ENCODE results near the gene PPP1R1B.
A peak's percentile ranks its signal among the peaks of the same experiment; 100 is the strongest.

PPP1R1B gene

DNA sequence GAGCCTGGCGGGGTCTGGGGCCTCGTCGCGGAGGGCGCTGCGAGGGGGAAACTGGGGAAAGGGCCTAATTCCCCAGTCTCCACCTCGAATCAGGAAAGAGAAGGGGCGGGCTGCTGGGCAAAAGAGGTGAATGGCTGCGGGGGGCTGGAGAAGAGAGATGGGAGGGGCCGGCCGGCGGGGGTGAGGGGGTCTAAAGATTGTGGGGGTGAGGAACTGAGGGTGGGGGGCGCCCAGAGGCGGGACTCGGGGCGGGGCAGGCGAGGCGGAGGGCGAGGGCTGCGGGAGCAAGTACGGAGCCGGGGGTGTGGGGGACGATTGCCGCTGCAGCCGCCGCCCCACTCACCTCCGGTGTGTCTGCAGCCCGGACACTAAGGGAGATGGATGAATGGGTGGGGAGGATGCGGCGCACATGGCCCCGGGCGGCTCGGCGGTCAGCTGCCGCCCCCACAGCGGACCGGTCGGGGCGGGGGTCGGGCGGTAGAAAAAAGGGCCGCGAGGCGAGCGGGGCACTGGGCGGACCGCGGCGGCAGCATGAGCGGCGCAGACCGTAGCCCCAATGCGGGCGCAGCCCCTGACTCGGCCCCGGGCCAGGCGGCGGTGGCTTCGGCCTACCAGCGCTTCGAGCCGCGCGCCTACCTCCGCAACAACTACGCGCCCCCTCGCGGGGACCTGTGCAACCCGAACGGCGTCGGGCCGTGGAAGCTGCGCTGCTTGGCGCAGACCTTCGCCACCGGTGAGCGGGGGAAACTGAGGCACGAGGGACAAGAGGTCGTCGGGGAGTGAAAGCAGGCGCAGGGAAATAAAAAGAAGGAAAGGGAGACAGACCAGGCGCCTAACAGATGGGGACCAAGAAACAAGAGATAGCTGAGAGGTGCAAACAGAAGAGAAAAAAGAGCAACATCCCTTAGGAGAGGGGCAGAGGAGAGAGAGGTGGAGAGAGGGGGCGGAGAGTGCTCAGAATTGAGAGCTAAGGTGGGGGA, 41.5 kb downstream of the PPP1R1B start, which contains the start of gene PNMT:
Gene PNMT, plus strand, starts transcription at position 509 of the 980 bp plus-strand sequence. Its CDS starts 23 bp downstream, at position 532.
- DNase-seq (ENCODE audit: low spot score): peak; percentile 82

GRCh38 chr17:39669897-39670735, 43.4 kb downstream of the PPP1R1B start:
- DNase-seq (ENCODE audit: low spot score): no peak

- DNase-seq (ENCODE audit: low spot score): no peak
Measured at GRCh38 chr17:39670746-39671145, 44.0 kb downstream of the PPP1R1B start.

DNA sequence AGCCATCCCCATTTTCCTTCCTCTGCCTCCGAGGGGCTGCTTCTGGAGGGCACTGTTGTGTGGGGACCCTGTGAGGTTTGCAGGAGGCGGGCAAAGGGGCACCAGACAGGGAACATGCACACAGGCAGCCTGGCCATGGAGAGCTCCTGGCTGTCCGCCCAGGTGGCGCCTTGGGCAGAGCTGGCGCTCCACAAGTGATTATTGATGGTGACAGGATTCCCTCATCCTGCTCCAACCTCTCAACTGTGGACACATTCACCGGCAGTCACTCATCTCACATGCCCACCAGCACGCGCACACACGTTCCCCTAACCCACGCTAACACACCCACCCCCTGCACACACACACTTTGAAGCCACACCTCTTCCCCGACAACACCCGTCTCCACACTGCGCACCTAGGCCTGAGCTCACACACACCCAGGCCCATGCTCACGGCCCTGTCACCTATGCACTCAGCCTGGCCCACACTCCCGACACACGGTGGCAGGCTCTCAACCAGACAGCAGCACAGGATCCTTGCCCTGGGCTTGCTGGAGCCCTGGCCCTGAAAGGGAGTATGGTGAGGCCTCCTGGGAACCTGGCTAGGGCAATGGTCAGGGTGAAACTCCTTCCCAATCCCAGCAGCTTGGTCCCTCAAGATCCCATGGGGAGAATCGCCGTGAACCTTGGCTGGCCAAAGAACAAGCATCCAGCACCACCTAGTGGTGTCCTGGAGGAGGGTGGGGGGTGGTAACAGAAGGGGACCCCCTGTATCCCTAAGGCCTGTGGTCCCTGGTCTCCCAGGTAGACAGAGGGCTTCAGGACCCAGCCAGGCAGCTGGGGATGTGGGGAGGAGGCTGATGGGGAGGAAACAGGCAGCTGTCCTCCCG, 45.1 kb downstream of the PPP1R1B start:
- DNase-seq (ENCODE audit: low spot score): peak; percentile 74

DNA sequence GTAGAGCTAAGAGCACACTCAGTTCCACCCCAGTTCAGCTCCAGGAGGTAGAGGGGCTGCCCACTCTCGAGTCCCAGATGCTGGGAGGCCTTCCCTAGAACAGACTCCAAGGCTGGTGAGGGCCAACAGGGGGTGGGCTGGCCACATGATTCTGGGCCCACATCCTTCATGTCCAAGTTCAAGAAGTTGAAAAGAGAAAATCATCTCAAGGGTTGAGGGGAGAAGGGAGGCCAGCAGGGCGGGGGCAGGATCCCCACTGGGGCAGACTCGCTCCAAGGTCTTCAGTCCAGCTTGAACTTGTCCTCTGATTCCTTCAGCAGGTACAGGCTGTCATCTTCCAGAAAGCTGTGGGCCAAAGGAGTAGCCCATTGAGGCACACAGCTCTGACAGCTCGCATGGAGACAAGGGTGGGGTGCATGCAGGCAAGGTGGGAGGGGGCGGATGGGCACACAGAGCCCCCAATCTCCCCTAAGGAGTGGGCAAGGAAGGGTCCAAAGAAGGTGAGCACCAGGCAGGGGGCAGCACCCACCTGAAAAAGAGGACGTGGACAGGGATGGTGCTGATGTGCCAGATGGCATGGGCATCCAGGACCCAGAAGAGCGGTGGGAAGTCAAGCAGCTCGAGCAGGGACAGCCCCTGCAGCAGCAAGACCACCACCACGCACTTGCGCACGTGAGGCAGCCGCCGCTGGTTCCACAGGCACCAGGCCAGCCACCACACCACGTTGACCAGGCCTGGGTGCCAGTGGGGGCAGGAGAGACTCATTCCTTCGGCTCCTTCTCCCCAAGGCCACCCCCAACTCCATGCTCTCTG, 46.0 kb downstream of the PPP1R1B start:
- DNase-seq (ENCODE audit: low spot score): no peak

GRCh38 chr17:39673335-39674081, 46.8 kb downstream of the PPP1R1B start:
- DNase-seq (ENCODE audit: low spot score): no peak

DNA sequence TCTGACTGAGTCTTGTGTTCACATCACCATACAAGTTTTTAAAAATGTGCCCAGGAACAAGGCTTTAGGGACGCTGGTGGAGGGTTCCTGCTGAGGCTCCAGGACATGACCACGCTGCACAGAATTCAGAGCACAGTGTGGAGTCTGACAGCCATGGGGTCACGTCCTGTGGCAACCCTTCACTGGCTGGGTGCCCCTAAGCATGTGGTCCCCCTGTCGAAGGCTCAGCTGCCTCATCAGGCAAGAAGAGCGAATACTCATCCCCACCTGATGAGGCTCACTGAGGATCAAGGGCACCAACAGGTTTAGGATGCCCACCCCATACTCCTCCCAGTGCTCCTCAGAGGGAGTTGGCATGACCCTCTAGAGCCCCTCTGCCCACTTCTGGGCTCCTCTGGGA, 47.4 kb downstream of the PPP1R1B start:
- DNase-seq (ENCODE audit: low spot score): no peak

DNA sequence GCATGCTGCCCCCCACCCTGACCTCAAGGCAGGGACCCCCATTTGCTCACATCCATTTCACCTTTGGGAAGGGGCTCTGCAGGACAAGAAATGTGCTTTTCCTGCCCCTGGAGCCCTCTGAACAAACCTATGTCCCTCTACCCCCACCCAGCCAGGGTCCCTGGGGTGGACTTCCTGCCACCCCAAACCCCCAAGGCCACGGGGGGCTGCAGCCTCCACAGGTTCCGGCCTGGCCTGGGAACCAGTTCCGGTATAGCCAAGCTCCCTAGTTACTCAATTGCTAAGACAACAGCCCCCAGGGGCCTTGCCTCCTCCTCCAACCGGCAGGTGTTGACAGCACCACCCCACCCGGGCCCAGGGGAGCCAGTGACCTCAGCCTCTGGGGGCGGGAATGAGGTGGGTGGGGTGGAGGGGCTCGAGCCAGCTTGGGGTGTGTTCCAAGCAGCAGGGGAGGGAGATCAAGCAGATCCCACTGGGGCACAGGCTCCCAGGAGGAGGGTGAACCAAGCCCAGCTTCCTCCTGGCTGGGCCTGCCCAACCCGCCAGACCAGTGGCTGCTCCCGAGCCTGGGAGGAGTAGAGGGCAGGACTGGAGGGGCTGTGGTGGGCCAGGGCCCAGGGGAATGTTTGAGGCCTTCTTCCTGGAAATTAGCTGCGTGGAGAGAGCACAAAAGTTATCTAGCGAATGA, 48.1 kb downstream of the PPP1R1B start:
- DNase-seq (ENCODE audit: low spot score): no peak

DNA sequence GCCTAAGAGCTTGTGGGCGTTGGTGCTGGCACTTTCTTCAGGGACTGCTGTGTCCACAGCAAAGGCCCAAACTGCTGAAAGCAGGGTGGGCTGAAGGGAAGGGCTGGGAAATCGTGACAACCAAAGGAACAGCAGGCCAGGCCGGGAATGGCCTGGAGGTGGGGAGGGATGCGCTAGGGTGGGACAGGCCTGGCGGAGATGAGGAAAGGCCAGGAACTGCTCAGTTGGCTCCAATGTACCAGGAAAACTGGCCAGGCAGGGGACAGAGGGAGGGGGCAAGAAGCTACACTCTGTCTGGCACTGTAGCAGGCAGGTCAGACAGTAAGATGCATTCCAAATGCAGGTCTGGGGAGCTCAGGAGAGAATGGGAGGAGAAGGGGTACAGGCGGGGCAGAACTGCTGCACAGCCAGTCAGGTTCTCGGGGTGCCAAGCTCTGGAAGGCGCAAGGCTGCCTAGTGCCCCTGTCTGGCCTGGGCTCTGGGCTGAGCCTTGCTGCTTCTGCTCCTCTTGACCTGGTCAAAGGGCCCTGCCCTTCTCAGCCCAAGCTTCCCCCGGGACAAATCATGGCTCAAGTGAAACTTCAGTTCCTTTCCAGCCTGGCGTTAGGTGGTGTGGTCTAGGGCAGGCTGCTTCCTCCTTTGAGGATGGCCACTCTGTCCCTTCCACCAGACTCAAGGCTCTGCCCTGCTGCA, 48.8 kb downstream of the PPP1R1B start:
- DNase-seq (ENCODE audit: low spot score): no peak

- DNase-seq (ENCODE audit: low spot score): no peak
Measured at GRCh38 chr17:39676198-39676819, 49.6 kb downstream of the PPP1R1B start.

DNA sequence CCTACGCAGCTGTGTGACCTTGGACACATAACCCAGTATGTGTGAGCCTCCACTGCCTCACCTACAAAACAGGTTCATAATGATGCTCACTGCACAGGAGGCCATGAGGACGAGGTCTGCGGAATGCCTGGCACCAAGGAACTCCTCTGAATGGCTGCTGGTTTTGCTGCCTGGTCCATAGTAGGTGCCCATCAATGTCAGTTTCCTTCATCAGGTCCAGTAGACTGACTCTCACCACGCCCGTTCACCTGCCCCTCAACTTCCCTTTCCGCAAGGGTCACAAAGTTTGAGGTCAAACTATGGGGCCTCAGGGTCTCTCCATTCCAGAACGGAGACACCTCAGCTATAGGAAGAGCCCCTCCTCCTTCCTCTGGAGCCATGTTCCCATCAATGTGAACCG, 50.3 kb downstream of the PPP1R1B start:
- DNase-seq (ENCODE audit: low spot score): no peak

DNA sequence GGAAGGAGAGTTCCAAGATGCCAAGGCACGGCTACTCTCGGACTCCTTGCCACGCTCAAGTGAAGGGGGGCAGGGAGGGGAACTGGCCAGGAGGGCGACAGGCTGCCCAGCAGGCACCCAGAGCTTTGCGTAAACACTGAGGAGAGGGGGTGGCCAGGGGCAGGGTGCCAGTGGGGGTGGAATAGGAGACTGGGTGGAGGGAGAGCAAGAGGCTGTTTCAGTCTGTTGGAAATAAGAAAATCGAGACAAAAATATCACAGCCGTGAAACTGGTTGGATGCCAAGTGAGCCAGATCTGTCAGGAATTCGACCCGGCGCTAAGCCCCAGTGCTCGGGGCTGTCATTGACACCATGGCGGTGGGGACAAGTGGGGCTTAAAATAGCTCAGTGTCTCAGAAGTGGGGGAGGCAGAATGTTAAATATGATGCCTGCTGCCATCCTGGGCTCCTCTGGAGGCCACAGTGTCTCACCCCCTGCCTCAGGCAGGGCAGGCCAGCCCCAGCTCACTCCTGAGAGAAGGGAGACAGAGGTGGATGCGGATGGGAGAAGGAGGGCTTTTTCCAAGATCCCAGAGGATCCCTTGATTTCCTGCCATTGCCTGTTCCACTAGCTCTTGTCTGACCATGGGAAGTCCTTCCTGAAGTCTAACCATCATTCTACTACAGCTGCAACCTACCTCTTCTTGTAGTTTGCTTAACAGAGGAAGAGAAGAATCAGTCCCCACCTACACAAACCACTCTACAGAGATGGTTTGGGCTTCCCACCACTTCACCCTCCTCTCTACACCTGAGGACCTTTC, 51.0 kb downstream of the PPP1R1B start:
- DNase-seq (ENCODE audit: low spot score): no peak

DNA sequence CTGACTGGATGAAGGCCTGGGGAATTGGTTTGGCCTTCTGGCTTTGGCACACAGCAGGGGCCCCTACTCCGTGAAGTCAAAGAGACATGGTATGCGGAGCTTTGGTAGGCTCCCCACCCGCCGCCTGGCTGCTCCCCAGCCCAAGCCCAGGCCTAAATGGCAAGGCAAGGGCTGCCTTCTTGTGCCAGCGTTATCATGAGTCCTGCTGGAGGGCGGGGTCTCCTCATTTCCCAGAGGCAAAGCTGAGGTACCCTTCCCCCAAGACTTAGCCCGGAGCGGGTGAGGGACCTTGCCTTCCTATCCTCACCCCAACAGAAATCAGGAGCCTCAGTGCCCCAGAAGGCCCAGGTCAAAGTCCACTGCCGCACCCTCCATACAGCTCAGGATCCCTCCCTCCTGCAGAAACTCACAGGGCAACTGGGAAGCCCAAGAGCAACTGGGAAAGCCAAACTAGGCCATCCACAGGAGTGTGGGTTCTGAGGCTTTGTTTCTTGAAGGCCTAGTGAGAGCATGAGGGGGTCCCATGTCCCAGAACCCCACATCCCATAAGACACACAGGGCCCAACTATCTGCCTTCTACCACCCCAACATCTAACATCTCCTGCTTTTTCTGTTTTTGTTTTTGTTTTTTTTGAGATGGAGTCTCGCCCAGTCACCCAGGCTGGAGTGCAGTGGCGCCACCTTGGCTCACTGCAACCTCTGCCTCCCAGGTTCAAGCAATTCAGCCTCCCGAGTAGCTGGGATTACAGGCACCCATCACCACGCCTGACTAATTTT, 51.8 kb downstream of the PPP1R1B start:
- DNase-seq (ENCODE audit: low spot score): no peak

GRCh38 chr17:39679521-39680192, 52.9 kb downstream of the PPP1R1B start:
- no peak for DNase-seq (ENCODE audit: low spot score)

DNA sequence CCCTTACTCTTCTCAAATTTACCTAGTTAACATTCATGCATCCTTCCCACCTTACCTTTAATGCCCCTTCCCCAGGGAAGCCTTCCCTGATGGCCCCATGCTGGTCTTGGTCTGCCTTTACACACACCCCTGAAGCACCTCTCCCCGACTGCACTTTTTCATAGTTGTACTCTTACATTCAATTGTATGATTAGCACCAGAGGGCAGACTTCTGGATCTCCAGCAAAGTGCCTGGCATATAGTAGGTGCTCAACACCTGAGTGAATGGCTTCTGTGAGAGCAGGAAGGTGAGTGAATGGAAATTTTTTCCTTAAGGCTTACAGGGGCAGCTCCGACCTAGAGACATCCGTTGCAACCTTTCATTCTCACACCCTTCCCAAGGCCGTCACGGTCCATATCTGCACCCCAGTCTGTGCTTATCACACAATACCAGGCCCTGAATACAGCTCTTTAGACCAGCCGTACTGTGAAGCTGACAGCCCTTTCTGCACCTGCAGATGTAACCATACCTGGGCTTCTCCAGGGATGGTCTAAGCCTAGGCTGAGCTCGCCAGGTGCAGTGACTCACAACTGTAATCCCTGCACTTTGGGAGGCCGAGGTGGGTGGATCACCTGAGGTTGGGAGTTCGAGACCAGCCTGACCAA, 56.7 kb downstream of the PPP1R1B start:
- DNase-seq (ENCODE audit: low spot score): no peak
